ENCODE results near the gene OR56A3. TPM values are rescaled to one million over a fixed set of nuclear protein-coding genes. Genes with fewer than 3 reads are reported as not detected.
"Not testable (repeated sequence)": the region's sequence is repeated elsewhere in the genome, so short reads cannot be mapped to it uniquely, and the experiment has no call there.

Gene OR56A3
- total RNA-seq, 1 donor from 2014 or later: not detected

GRCh38 chr11:5933116-5933515 lies 8.9 kb upstream of the OR56A3 start:
- intact Hi-C loops (cut with micrococcal nuclease): no loop called here
- no peak overlapping the region for H3K4me3 Mint-ChIP-seq (ENCODE audit: low read depth)
- H3K4me1 Mint-ChIP-seq (ENCODE audit: low read depth): no peaks in the 10 kb centered on the region
- no peaks in the 10 kb centered on the region for H3K27me3 Mint-ChIP-seq (ENCODE audit: low read depth)
- no peak overlapping the region for H3K27ac Mint-ChIP-seq
- DNase-seq (ENCODE audit: low spot score): no peak
- H3K9me3 Mint-ChIP-seq: peaks cover 42% of the 10 kb centered on the region
- no peaks in the 10 kb centered on the region for H3K36me3 Mint-ChIP-seq (ENCODE audit: low read depth)

- no peak overlapping the region for H3K4me3 Mint-ChIP-seq (ENCODE audit: low read depth)
Observed at GRCh38 chr11:5937868-5938602, 4.0 kb upstream of the OR56A3 start.

GRCh38 chr11:5938603-5938965 lies 3.5 kb upstream of the OR56A3 start:
- H3K4me3 Mint-ChIP-seq (ENCODE audit: low read depth): no peak overlapping the region
- H3K9me3 Mint-ChIP-seq: peaks cover 6% of the 10 kb centered on the region
- H3K27me3 Mint-ChIP-seq (ENCODE audit: low read depth): peaks cover 1% of the 10 kb centered on the region
- no peak for DNase-seq (ENCODE audit: low spot score)
- intact Hi-C loops (cut with micrococcal nuclease): no loop called here
- H3K36me3 Mint-ChIP-seq (ENCODE audit: low read depth): no peaks in the 10 kb centered on the region
- H3K4me1 Mint-ChIP-seq (ENCODE audit: low read depth): no peaks in the 10 kb centered on the region
- no peak overlapping the region for H3K27ac Mint-ChIP-seq

More at GRCh38 chr11:5937868-5938602, 4.0 kb upstream of the OR56A3 start:
- Mint-ChIP-seq H3K9me3 (peaks cover 6% of the 10 kb centered on the region), H3K27me3 (ENCODE audit: low read depth) (peaks cover 1% of the 10 kb centered on the region), H3K36me3 (ENCODE audit: low read depth) (no peaks in the 10 kb centered on the region), H3K27ac (no peak overlapping the region), H3K4me1 (ENCODE audit: low read depth) (no peaks in the 10 kb centered on the region)
- intact Hi-C loops (cut with micrococcal nuclease): no loop called here
- no peak for DNase-seq (ENCODE audit: low spot score)

- Mint-ChIP-seq H3K4me1 (ENCODE audit: low read depth) (no peaks in the 10 kb centered on the region), H3K27ac (no peak overlapping the region), H3K4me3 (ENCODE audit: low read depth) (no peak overlapping the region), H3K27me3 (ENCODE audit: low read depth) (peaks cover 1% of the 10 kb centered on the region), H3K9me3 (peaks cover 6% of the 10 kb centered on the region), H3K36me3 (ENCODE audit: low read depth) (no peaks in the 10 kb centered on the region)
- no peak for DNase-seq (ENCODE audit: low spot score)
- intact Hi-C loops (cut with micrococcal nuclease): no loop called here
Observed at GRCh38 chr11:5940748-5941147, 1.3 kb upstream of the OR56A3 start.

- intact Hi-C loops (cut with micrococcal nuclease): no loop called here
- Mint-ChIP-seq H3K4me3 (ENCODE audit: low read depth) (no peak overlapping the region), H3K27ac (no peak overlapping the region), H3K4me1 (ENCODE audit: low read depth) (no peaks in the 10 kb centered on the region), H3K36me3 (ENCODE audit: low read depth) (no peaks in the 10 kb centered on the region), H3K27me3 (ENCODE audit: low read depth) (no peaks in the 10 kb centered on the region), H3K9me3 (peaks cover 6% of the 10 kb centered on the region)
- no peak for DNase-seq (ENCODE audit: low spot score)
Observed at GRCh38 chr11:5955586-5955985, 13.5 kb downstream of the OR56A3 start.

GRCh38 chr11:5960704-5961320 lies 18.8 kb downstream of the OR56A3 start:
- H3K4me1 Mint-ChIP-seq (ENCODE audit: low read depth); H3K36me3 Mint-ChIP-seq (ENCODE audit: low read depth); H3K4me3 Mint-ChIP-seq (ENCODE audit: low read depth); H3K27me3 Mint-ChIP-seq (ENCODE audit: low read depth); DNase-seq (ENCODE audit: low spot score); intact Hi-C loops (cut with micrococcal nuclease); H3K27ac Mint-ChIP-seq: not testable (repeated sequence)
- peaks cover 22% of the 10 kb centered on the region for H3K9me3 Mint-ChIP-seq

GRCh38 chr11:5966958-5967357 lies 24.9 kb downstream of the OR56A3 start:
- peaks cover 16% of the 10 kb centered on the region for H3K9me3 Mint-ChIP-seq

GRCh38 chr11:5967708-5968107 lies 25.7 kb downstream of the OR56A3 start:
- Mint-ChIP-seq H3K27me3 (ENCODE audit: low read depth) (peaks cover 3% of the 10 kb centered on the region), H3K4me3 (ENCODE audit: low read depth) (no peak overlapping the region), H3K4me1 (ENCODE audit: low read depth) (no peaks in the 10 kb centered on the region), H3K9me3 (peaks cover 13% of the 10 kb centered on the region), H3K27ac (no peak overlapping the region), H3K36me3 (ENCODE audit: low read depth) (no peaks in the 10 kb centered on the region)
- DNase-seq (ENCODE audit: low spot score): no peak
- intact Hi-C loops (cut with micrococcal nuclease): no loop called here

More at GRCh38 chr11:5966958-5967357, 24.9 kb downstream of the OR56A3 start:
- no peak overlapping the region for H3K27ac Mint-ChIP-seq
- intact Hi-C loops (cut with micrococcal nuclease): no loop called here
- H3K4me1 Mint-ChIP-seq (ENCODE audit: low read depth): no peaks in the 10 kb centered on the region
- no peaks in the 10 kb centered on the region for H3K36me3 Mint-ChIP-seq (ENCODE audit: low read depth)
- H3K4me3 Mint-ChIP-seq (ENCODE audit: low read depth): no peak overlapping the region
- peaks cover 3% of the 10 kb centered on the region for H3K27me3 Mint-ChIP-seq (ENCODE audit: low read depth)
- DNase-seq (ENCODE audit: low spot score): no peak

- no peaks in the 10 kb centered on the region for H3K4me1 Mint-ChIP-seq (ENCODE audit: low read depth)
- no peak within 1 kb of the TSS for H3K4me3 Mint-ChIP-seq (ENCODE audit: low read depth)
- peaks cover 8% of the 10 kb centered on the region for H3K9me3 Mint-ChIP-seq
- DNase-seq (ENCODE audit: low spot score): no peak
- H3K27me3 Mint-ChIP-seq (ENCODE audit: low read depth): peaks cover 3% of the 10 kb centered on the region
- no peaks in the 10 kb centered on the region for H3K36me3 Mint-ChIP-seq (ENCODE audit: low read depth)
- H3K27ac Mint-ChIP-seq: no peak within 1 kb of the TSS
- intact Hi-C loops (cut with micrococcal nuclease): no loop called here
Observed at GRCh38 chr11:5968394-5968793, 26.3 kb downstream of the OR56A3 start, which contains the start of gene OR56A5. Gene OR56A5, minus strand, starts transcription at chr11:5968494. Its CDS starts 0 bp downstream, at chr11:5968494.

GRCh38 chr11:5973530-5973929 lies 31.5 kb downstream of the OR56A3 start:
- H3K27ac Mint-ChIP-seq: no peak overlapping the region
- peaks cover 3% of the 10 kb centered on the region for H3K27me3 Mint-ChIP-seq (ENCODE audit: low read depth)
- no peak for DNase-seq (ENCODE audit: low spot score)
- intact Hi-C loops (cut with micrococcal nuclease): no loop called here
- no peaks in the 10 kb centered on the region for H3K4me1 Mint-ChIP-seq (ENCODE audit: low read depth)
- H3K4me3 Mint-ChIP-seq (ENCODE audit: low read depth): no peak overlapping the region
- H3K36me3 Mint-ChIP-seq (ENCODE audit: low read depth): no peaks in the 10 kb centered on the region
- no peaks in the 10 kb centered on the region for H3K9me3 Mint-ChIP-seq

GRCh38 chr11:5983443-5983842 lies 41.4 kb downstream of the OR56A3 start:
- Mint-ChIP-seq H3K9me3 (no peaks in the 10 kb centered on the region), H3K4me1 (ENCODE audit: low read depth) (no peaks in the 10 kb centered on the region), H3K4me3 (ENCODE audit: low read depth) (no peak overlapping the region), H3K27me3 (ENCODE audit: low read depth) (no peaks in the 10 kb centered on the region), H3K27ac (no peak overlapping the region), H3K36me3 (ENCODE audit: low read depth) (no peaks in the 10 kb centered on the region)
- intact Hi-C loops (cut with micrococcal nuclease): loop anchor here (10.0 kb wide), 1 partner anchor 61 kb away; no protein-coding TSS in a partner anchor
- no peak for DNase-seq (ENCODE audit: low spot score)

GRCh38 chr11:5986885-5987284 lies 44.8 kb downstream of the OR56A3 start, which contains the start of gene OR52L1:
Gene OR52L1, minus strand, starts transcription at chr11:5986985. Its CDS starts 55 bp downstream, at chr11:5986930.
- no peak for DNase-seq (ENCODE audit: low spot score)
- no peaks in the 10 kb centered on the region for H3K36me3 Mint-ChIP-seq (ENCODE audit: low read depth)
- no peak within 1 kb of the TSS for H3K4me3 Mint-ChIP-seq (ENCODE audit: low read depth)
- H3K27ac Mint-ChIP-seq: no peak within 1 kb of the TSS
- peaks cover 2% of the 10 kb centered on the region for H3K27me3 Mint-ChIP-seq (ENCODE audit: low read depth)
- intact Hi-C loops (cut with micrococcal nuclease): loop anchor here (10.0 kb wide), 1 partner anchor 58 kb away; no protein-coding TSS in a partner anchor
- no peaks in the 10 kb centered on the region for H3K4me1 Mint-ChIP-seq (ENCODE audit: low read depth)
- H3K9me3 Mint-ChIP-seq: no peaks in the 10 kb centered on the region

- intact Hi-C loops (cut with micrococcal nuclease): loop anchor here (10.0 kb wide), 1 partner anchor 56 kb away; no protein-coding TSS in a partner anchor
- H3K36me3 Mint-ChIP-seq (ENCODE audit: low read depth): no peaks in the 10 kb centered on the region
- H3K27me3 Mint-ChIP-seq (ENCODE audit: low read depth): peaks cover 2% of the 10 kb centered on the region
- no peak overlapping the region for H3K27ac Mint-ChIP-seq
- DNase-seq (ENCODE audit: low spot score): no peak
- H3K4me3 Mint-ChIP-seq (ENCODE audit: low read depth): no peak overlapping the region
- no peaks in the 10 kb centered on the region for H3K4me1 Mint-ChIP-seq (ENCODE audit: low read depth)
- H3K9me3 Mint-ChIP-seq: no peaks in the 10 kb centered on the region
Observed at GRCh38 chr11:5989203-5989602, 47.2 kb downstream of the OR56A3 start.
